ENCODE data around the gene MRPS27.

The MRPS27 gene

DNA sequence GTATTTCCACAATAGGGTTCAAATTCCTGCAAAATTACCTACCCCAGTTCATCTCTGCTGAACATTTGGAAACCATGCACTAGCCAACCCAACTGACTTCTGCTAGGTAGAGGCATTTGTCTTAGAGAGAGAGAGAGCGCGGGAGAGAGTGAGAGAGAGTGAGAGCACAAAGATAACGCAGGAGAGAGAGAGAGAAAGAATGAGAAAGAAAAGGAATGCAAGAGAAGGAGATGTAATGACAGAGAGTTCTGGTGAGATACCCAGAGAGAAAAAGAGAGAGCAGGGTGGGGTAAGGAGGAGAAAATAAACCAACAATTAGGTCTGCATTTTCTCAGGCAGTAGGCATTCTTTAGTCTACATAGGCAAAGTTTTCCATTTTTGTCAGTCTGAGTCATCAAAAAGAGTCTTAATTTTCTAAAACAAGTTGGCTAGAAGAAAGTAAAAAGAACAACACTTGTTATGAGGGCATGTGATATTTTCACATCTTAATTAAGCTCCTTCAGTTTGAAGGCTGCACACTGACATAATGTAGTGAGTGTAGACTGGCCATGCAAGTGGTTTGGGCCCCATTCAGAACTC lies 114.5 kb downstream of the MRPS27 start:
- TF ChIP-seq, protein P1, sequence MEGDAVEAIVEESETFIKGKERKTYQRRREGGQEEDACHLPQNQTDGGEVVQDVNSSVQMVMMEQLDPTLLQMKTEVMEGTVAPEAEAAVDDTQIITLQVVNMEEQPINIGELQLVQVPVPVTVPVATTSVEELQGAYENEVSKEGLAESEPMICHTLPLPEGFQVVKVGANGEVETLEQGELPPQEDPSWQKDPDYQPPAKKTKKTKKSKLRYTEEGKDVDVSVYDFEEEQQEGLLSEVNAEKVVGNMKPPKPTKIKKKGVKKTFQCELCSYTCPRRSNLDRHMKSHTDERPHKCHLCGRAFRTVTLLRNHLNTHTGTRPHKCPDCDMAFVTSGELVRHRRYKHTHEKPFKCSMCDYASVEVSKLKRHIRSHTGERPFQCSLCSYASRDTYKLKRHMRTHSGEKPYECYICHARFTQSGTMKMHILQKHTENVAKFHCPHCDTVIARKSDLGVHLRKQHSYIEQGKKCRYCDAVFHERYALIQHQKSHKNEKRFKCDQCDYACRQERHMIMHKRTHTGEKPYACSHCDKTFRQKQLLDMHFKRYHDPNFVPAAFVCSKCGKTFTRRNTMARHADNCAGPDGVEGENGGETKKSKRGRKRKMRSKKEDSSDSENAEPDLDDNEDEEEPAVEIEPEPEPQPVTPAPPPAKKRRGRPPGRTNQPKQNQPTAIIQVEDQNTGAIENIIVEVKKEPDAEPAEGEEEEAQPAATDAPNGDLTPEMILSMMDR (IDR thresholded peaks at IDR 0.05; ENCODE audit: extremely low read depth, missing control alignments) = no peak
- DNase-seq (ENCODE audit: low spot score) = no peak

GRCh38 chr5:72204946-72205345 lies 115.1 kb downstream of the MRPS27 start:
- TF ChIP-seq, protein P1 (IDR thresholded peaks at IDR 0.05; ENCODE audit: extremely low read depth, missing control alignments) = no peak
- no peak for DNase-seq (ENCODE audit: low spot score)

GRCh38 chr5:72203251-72203845 lies 116.7 kb downstream of the MRPS27 start:
- no peak for DNase-seq (ENCODE audit: low spot score)
- TF ChIP-seq, protein P1 (IDR thresholded peaks at IDR 0.05; ENCODE audit: extremely low read depth, missing control alignments) = no peak

DNA sequence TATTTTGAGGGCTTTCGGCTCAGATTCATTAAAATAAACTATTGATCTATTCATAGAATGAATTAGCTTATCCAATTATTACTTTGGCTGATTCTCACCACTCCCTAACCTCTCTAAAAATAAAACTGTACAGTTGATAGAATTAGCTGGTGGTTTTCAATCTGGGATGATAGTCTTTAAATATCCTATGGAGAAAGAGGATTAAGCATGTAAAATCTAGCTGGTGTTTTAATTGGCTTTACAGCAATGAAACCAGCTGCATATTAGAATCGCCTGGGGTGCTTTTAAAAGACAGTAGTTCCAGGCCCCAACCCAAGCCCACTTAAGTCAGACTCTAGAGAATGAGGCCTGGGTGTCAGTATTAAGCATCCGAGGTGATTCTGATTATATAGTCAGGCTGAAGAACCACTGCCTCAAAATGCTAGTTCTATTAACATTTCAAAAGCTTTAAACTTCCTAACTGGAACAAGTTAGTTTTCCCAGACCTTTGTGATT lies 117.7 kb downstream of the MRPS27 start:
- TF ChIP-seq, protein P1 (IDR thresholded peaks at IDR 0.05; ENCODE audit: extremely low read depth, missing control alignments) = no peak
- DNase-seq (ENCODE audit: low spot score) = no peak

DNA sequence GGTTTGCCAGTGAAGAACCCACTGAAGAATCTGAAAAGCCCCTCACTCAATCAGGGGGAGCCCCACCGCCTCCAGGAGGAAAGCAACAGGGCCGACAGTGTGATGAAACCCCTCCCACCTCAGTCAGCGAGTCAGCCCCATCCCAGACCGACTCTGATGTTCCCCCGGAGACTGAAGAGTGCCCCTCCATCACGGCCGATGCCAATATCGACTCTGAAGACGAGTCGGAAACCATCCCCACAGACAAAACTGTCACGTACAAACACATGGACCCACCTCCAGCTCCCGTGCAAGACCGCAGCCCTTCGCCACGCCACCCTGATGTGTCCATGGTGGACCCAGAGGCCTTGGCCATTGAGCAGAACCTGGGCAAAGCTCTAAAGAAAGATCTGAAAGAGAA lies 120.4 kb downstream of the MRPS27 start:
- DNase-seq (ENCODE audit: low spot score) = no peak
- TF ChIP-seq, protein P1 (IDR thresholded peaks at IDR 0.05; ENCODE audit: extremely low read depth, missing control alignments) = no peak

DNA sequence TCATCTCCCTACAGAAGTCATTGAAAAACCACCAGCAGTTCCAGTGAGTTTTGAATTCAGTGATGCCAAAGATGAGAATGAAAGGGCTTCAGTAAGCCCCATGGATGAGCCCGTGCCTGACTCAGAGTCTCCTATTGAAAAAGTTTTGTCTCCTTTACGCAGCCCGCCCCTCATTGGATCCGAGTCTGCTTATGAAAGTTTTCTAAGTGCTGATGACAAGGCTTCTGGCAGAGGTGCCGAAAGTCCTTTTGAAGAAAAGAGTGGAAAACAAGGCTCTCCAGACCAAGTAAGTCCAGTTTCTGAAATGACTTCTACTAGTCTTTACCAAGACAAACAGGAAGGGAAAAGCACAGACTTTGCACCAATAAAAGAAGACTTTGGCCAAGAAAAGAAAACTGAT lies 122.6 kb downstream of the MRPS27 start:
- TF ChIP-seq, protein P1 (IDR thresholded peaks at IDR 0.05; ENCODE audit: extremely low read depth, missing control alignments) = no peak
- DNase-seq (ENCODE audit: low spot score) = no peak

DNA sequence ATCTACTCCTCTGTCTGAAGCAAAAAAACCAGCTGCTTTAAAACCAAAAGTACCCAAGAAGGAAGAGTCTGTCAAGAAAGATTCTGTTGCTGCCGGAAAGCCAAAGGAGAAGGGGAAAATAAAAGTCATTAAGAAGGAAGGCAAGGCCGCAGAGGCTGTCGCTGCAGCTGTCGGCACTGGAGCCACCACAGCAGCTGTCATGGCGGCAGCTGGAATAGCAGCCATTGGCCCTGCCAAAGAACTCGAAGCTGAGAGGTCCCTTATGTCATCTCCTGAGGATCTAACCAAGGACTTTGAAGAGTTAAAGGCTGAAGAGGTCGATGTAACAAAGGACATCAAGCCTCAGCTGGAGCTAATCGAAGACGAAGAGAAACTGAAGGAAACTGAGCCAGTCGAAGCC lies 124.5 kb downstream of the MRPS27 start:
- TF ChIP-seq, protein P1 (IDR thresholded peaks at IDR 0.05; ENCODE audit: extremely low read depth, missing control alignments) = no peak
- DNase-seq (ENCODE audit: low spot score) = no peak

Data from GM20000 (cell line).